Neural progenitor cell (in vitro differentiated cells): ENCODE measurements around the gene ADGRV1.

ENCODE experiments used
- CTCF ChIP-seq: fragments of 200-600 bp; sonication (generic); IDR thresholded peaks from 2 replicates; pipeline ENCODE4 v1.5.1; 2017; ENCODE audit warnings: antibody characterized with exemption, mild to moderate bottlenecking
- EZH2 ChIP-seq: fragments of 200-600 bp; sonication (generic); IDR thresholded peaks from 2 replicates; pipeline ENCODE4 v1.6.1; 2017; ENCODE audit warnings: antibody characterized with exemption, mild to moderate bottlenecking, moderate library complexity
- EZH2phosphoT487 ChIP-seq: fragments of 200-600 bp; sonication (generic); IDR thresholded peaks from 2 replicates; pipeline ENCODE4 v1.6.1; 2017; ENCODE audit warnings: antibody characterized with exemption

- TF ChIP-seq EZH2phosphoT487 (no peak), CTCF (no peak), EZH2 (no peak)
Observed at GRCh38 chr5:91180506-91180905, 621.9 kb downstream of the ADGRV1 start.
